HepG2 (cell line): Measurements from ENCODE around the gene BRD3. TPM values are rescaled to one million over a fixed set of nuclear protein-coding genes. Genes with fewer than 3 reads are reported as not detected.

ENCODE experiments used
- ASH2L ChIP-seq: fragments of 300-600, 200-600 bp; sonication (generic); IDR thresholded peaks from 2 replicates; pipeline ENCODE4 v1.7.0; 2017; ENCODE audit warnings: low read depth, mild to moderate bottlenecking, moderate library complexity, mixed read lengths, low read length; ENCODE audit not compliant: insufficient read length
- CREM ChIP-seq, 2 experiments: sonication (generic) in 1 of 2; formaldehyde crosslinking in 1 of 2; IDR thresholded peaks; 2 replicates each; pipeline versions ENCODE4 v1.4.0 to v1.6.1; 2016 to 2020; ENCODE audit warnings: antibody characterized with exemption in 1 of 2, mild to moderate bottlenecking in 1 of 2, missing genetic modification reagents in 1 of 2
- ELF4 ChIP-seq: sonication (generic); formaldehyde crosslinking; IDR thresholded peaks from 2 replicates; pipeline ENCODE4 v1.5.0; 2020; ENCODE audit warnings: missing genetic modification reagents, mild to moderate bottlenecking, moderate library complexity, borderline replicate concordance
- KAT7 ChIP-seq: IDR thresholded peaks from 2 replicates; pipeline ENCODE4 v1.6.1; 2018; ENCODE audit warnings: borderline replicate concordance, missing compliant biosample characterization
- MAZ ChIP-seq, 2 experiments: sonication (generic) in 1 of 2; formaldehyde crosslinking in 1 of 2; IDR thresholded peaks; 2 replicates each; pipeline versions ENCODE4 v1.5.0 to v1.6.1; 2012 to 2020; ENCODE audit warnings: low read depth in 2 of 2, mild to moderate bottlenecking in 2 of 2, borderline replicate concordance in 1 of 2, improper control_type of control experiment in 1 of 2, low read length in 1 of 2, missing genetic modification reagents in 1 of 2, moderate library complexity in 1 of 2
- NBN ChIP-seq: fragments of 450-650 bp; conservative IDR thresholded peaks from 2 replicates; pipeline ENCODE4 v1.6.1; 2017
- NCOA2 ChIP-seq: sonication (generic); formaldehyde crosslinking; IDR thresholded peaks from 2 replicates; pipeline ENCODE4 v1.8.0; 2022; ENCODE audit warnings: inconsistent platforms
- PAWR ChIP-seq: sonication (generic); formaldehyde crosslinking; IDR thresholded peaks from 2 replicates; pipeline ENCODE4 v1.4.0; 2020; ENCODE audit warnings: missing genetic modification reagents, mild to moderate bottlenecking, borderline replicate concordance
- RBFOX2 ChIP-seq: fragments of 200-400 bp; formaldehyde crosslinking; IDR thresholded peaks from 2 replicates; pipeline ENCODE4 v1.6.1; 2017; ENCODE audit warnings: low read depth, mild to moderate bottlenecking, low read length
- SKI ChIP-seq: fragments of 450-650 bp; IDR thresholded peaks from one replicate; pipeline ENCODE4 v1.6.1; 2018; ENCODE audit warnings: mild to moderate bottlenecking; ENCODE audit not compliant: partially characterized antibody
- SOX13 ChIP-seq, 3 experiments: fragments of 450-650 bp in 1 of 3; sonication (generic) in 1 of 3; formaldehyde crosslinking in 1 of 3; IDR thresholded peaks in 2 of 3; conservative IDR thresholded peaks in 1 of 3; 2 replicates each; pipeline versions ENCODE4 v1.5.0 to v1.6.1; 2016 to 2020; ENCODE audit warnings: antibody characterized with exemption in 1 of 3, mild to moderate bottlenecking in 1 of 3, missing compliant biosample characterization in 1 of 3, missing genetic modification reagents in 1 of 3, moderate library complexity in 1 of 3
- SOX6 ChIP-seq, 2 experiments: fragments of 450-650 bp in 1 of 2; sonication (generic) in 1 of 2; formaldehyde crosslinking in 1 of 2; IDR thresholded peaks; 2 replicates each; pipeline versions ENCODE4 v1.4.0 to v1.6.1; 2017 to 2020; ENCODE audit warnings: antibody characterized with exemption in 1 of 2, mild to moderate bottlenecking in 1 of 2, missing genetic modification reagents in 1 of 2
- TBL1XR1 ChIP-seq: fragments of 150-350 bp; IDR thresholded peaks from 2 replicates; pipeline ENCODE4 v1.6.1; 2014; ENCODE audit warnings: borderline replicate concordance, low read length; ENCODE audit not compliant: partially characterized antibody
- TEAD3 ChIP-seq: optimal IDR thresholded peaks from 2 replicates; pipeline ENCODE3; 2016; ENCODE audit warnings: borderline replicate concordance
- U2AF1 ChIP-seq: fragments of 200-400 bp; formaldehyde crosslinking; optimal IDR thresholded peaks from 2 replicates; pipeline ENCODE3; 2017; ENCODE audit warnings: mild to moderate bottlenecking, low read depth, low read length
- ZNF180 ChIP-seq: sonication (generic); formaldehyde crosslinking; IDR thresholded peaks from 2 replicates; pipeline ENCODE4 v1.4.0; 2020; ENCODE audit warnings: low read depth, missing genetic modification reagents, borderline replicate concordance
- ZNF337 ChIP-seq: sonication (generic); formaldehyde crosslinking; IDR thresholded peaks from 2 replicates; pipeline ENCODE4 v1.5.1; 2020; ENCODE audit warnings: missing genetic modification reagents, low read depth, mild to moderate bottlenecking, borderline replicate concordance
- ZNF713 ChIP-seq: sonication (generic); formaldehyde crosslinking; IDR thresholded peaks from 2 replicates; pipeline ENCODE4 v1.4.0; 2020; ENCODE audit warnings: mild to moderate bottlenecking, missing genetic modification reagents
- ZNF792 ChIP-seq: IDR thresholded peaks from 2 replicates; pipeline ENCODE4 v1.6.1; 2016
- ZSCAN29 ChIP-seq: sonication (generic); formaldehyde crosslinking; conservative IDR thresholded peaks from 2 replicates; pipeline ENCODE4 v1.4.0; 2020; ENCODE audit warnings: mild to moderate bottlenecking, missing genetic modification reagents
- polyA plus RNA-seq, 8 experiments: library from polyadenylated mRNA; depleted of rRNA in 3 of 8; stranded (reverse) in 7 of 8; unstranded in 1 of 8; fragments of >200 nt; fragmentation: Illumina TruSeq in 4 of 8; extraction: Trizol in 4 of 8; gene quantifications; 2 replicates each; pipeline versions ENCODE4 v1.2.1 to v1.2.3, GENCODE V29; 2011 to 2016; ENCODE audit warnings: low read depth in 4 of 8, missing spikeins in 1 of 8, mixed read lengths in 1 of 8; ENCODE audit not compliant: insufficient read depth in 1 of 8
- total RNA-seq, 5 experiments: library from RNA; depleted of rRNA; stranded (reverse); fragments of >200 nt; fragmentation: Illumina TruSeq; extraction: Trizol; gene quantifications; 2 replicates each; pipeline ENCODE4 v1.2.3, GENCODE V29; 2016; ENCODE audit warnings: low read depth in 1 of 5
- TF ChIP-seq, protein P1 (sequence below): sonication (generic); formaldehyde crosslinking; IDR thresholded peaks from 2 replicates; pipeline ENCODE4 v1.4.0; 2020; ENCODE audit warnings: missing genetic modification reagents
- TF ChIP-seq, protein P2 (sequence below): IDR thresholded peaks from 2 replicates; pipeline ENCODE4 v1.6.1; 2016; ENCODE audit warnings: missing genetic modification reagents, missing compliant biosample characterization
- TF ChIP-seq, protein P3 (sequence below): sonication (generic); formaldehyde crosslinking; conservative IDR thresholded peaks from 2 replicates; pipeline ENCODE4 v1.4.0; 2020; ENCODE audit warnings: missing genetic modification reagents
- TF ChIP-seq, protein P4 (sequence below): sonication (generic); formaldehyde crosslinking; conservative IDR thresholded peaks from 2 replicates; pipeline ENCODE4 v1.5.0; 2020; ENCODE audit warnings: missing genetic modification reagents

Gene BRD3
- total and polyA plus RNA-seq, 2 of the 13 experiments (the other 11 are each of a cell fraction or from before 2014, with no cell fraction given): 5.9 to 12.9 TPM

DNA sequence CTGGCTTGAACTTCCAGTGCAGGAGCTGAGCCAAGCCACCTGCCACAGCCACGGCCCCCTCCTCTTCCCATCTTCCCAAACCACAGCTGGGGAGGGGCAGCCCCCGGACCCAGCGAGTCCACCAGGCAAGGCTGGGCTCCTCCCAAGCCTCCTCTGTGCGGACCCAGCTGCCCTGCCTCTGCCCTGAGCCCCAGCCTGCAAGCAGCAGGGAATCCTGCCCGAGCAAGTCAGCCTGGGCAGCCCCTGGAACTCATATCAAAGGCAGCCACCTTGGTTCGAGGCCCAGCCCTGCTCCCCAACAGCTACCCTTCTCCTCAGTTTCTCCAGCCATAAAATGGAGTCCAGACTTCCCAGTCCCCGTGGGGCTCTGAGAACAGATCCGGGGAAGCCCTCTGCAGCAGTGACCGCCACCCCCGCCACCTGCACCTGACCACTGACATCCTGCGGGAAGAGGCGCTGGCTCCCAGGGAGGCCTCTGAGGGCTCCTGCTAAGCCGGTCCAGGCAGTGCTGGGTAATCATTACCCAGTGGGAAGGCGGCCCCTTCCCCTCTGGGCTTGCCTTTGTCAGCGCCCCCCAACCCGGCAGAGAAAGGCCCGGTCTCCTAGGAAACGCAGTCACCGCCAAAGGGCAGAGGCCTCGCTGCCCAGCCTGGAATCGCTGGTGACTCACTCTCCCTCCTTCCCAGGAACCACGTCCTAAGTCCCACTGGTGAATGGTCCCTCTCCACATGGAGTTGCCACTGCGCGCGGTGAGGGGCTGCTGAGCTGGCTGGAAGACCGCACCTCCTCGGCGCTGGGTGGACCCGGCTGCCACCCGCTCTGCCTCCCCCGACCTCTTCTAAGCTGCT, 77.2 kb downstream of the BRD3 start (continued):
- TF ChIP-seq, protein P1, sequence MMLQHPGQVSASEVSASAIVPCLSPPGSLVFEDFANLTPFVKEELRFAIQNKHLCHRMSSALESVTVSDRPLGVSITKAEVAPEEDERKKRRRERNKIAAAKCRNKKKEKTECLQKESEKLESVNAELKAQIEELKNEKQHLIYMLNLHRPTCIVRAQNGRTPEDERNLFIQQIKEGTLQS: peak; percentile 58; the same call in 1 of the 2 replicates
- TF ChIP-seq CREM (IDR thresholded peaks at IDR 0.05): no peak
- TF ChIP-seq CREM (CRISPR knock-in tag; IDR thresholded peaks at IDR 0.05): no peak
- TF ChIP-seq NBN: no peak
- no peak for TF ChIP-seq ZNF180
- TF ChIP-seq ZNF337 (CRISPR knock-in tag): 0 out of 2 replicates have a peak, but pooled peaks have one; percentile 22
- TF ChIP-seq, protein P2, sequence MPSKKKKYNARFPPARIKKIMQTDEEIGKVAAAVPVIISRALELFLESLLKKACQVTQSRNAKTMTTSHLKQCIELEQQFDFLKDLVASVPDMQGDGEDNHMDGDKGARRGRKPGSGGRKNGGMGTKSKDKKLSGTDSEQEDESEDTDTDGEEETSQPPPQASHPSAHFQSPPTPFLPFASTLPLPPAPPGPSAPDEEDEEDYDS (CRISPR knock-in tag): peak; percentile 70
- TF ChIP-seq, protein P3, sequence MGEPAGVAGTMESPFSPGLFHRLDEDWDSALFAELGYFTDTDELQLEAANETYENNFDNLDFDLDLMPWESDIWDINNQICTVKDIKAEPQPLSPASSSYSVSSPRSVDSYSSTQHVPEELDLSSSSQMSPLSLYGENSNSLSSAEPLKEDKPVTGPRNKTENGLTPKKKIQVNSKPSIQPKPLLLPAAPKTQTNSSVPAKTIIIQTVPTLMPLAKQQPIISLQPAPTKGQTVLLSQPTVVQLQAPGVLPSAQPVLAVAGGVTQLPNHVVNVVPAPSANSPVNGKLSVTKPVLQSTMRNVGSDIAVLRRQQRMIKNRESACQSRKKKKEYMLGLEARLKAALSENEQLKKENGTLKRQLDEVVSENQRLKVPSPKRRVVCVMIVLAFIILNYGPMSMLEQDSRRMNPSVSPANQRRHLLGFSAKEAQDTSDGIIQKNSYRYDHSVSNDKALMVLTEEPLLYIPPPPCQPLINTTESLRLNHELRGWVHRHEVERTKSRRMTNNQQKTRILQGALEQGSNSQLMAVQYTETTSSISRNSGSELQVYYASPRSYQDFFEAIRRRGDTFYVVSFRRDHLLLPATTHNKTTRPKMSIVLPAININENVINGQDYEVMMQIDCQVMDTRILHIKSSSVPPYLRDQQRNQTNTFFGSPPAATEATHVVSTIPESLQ (CRISPR knock-in tag): 0 out of 2 replicates have a peak, but pooled peaks have one; percentile 39
- TF ChIP-seq TBL1XR1: no peak
- no peak for TF ChIP-seq SOX13 (IDR thresholded peaks at IDR 0.05)
- TF ChIP-seq SOX13 (CRISPR knock-in tag; conservative IDR thresholded peaks at IDR 0.05 in 1 of 2, IDR thresholded peaks at IDR 0.05 in 1 of 2): peak in 1 of 2 experiments; percentile 36; a peak in 1 of 4 replicates
- peak; percentile 41; the same call in 1 of the 2 replicates for TF ChIP-seq ELF4 (CRISPR knock-in tag)
- TF ChIP-seq ZNF713 (CRISPR knock-in tag): no peak
- peak; percentile 59; the same call in 1 of the 2 replicates for TF ChIP-seq KAT7 (CRISPR knock-in tag)
- TF ChIP-seq MAZ (IDR thresholded peaks at IDR 0.05; ENCODE audit: borderline replicate concordance, low read depth, low read length): peak; percentile 69
- peak; percentile 91 for TF ChIP-seq MAZ (CRISPR knock-in tag; IDR thresholded peaks at IDR 0.05; ENCODE audit: low read depth)
- peak; percentile 43 for TF ChIP-seq SKI
- TF ChIP-seq, protein P4, sequence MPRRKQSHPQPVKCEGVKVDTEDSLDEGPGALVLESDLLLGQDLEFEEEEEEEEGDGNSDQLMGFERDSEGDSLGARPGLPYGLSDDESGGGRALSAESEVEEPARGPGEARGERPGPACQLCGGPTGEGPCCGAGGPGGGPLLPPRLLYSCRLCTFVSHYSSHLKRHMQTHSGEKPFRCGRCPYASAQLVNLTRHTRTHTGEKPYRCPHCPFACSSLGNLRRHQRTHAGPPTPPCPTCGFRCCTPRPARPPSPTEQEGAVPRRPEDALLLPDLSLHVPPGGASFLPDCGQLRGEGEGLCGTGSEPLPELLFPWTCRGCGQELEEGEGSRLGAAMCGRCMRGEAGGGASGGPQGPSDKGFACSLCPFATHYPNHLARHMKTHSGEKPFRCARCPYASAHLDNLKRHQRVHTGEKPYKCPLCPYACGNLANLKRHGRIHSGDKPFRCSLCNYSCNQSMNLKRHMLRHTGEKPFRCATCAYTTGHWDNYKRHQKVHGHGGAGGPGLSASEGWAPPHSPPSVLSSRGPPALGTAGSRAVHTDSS (CRISPR knock-in tag): no peak
- TF ChIP-seq NCOA2: no peak; the same call in 1 of the 2 replicates
- no peak for TF ChIP-seq ZSCAN29 (CRISPR knock-in tag)
- TF ChIP-seq ZNF792 (CRISPR knock-in tag): peak; percentile 58; the same call in 1 of the 2 replicates
- peak; percentile 66 for TF ChIP-seq TEAD3 (CRISPR knock-in tag)
- no peak for TF ChIP-seq SOX6 (IDR thresholded peaks at IDR 0.05)
- TF ChIP-seq SOX6 (CRISPR knock-in tag; IDR thresholded peaks at IDR 0.05): peak; percentile 67; the same call in 1 of the 2 replicates
- TF ChIP-seq ASH2L: peak; percentile 41
- peak; percentile 11 for TF ChIP-seq RBFOX2
- no peak for TF ChIP-seq U2AF1
- TF ChIP-seq PAWR (CRISPR knock-in tag): no peak
